ENCODE data around the gene PGM2L1.

Gene PGM2L1

DNA sequence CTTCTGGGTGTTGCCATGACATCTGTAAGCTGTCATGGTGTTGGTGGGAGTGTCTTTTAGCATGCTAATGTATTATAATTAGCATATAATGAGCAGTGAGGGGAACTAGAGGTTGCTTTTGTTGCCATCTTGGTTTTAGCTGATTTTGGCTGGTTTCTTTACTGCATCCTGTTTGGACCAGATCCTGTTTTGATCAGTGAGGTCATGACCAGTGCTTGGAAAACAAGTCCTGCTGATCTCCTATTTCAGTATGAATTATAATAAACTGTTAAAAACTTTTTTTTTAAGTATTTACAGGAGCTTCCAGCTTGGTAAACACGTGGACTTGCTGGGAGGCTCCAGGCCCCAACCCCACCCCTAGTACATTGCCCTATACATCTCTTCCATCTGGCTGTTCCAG, 56.3 kb downstream of the PGM2L1 start:
- DNase-seq = no peak
- Histone ChIP-seq H2BK15ac (ENCODE audit: low read depth, poor library complexity, severe bottlenecking) (no peak overlapping the region), H3K4me2 (ENCODE audit: low read length, poor library complexity, severe bottlenecking) (no peak overlapping the region), H3K9me3 (ENCODE audit: control insufficient read depth, low read length) (no peaks in the 10 kb centered on the region), H3K9ac (ENCODE audit: low read length) (no peak overlapping the region), H2BK120ac (ENCODE audit: low read depth, low read length) (peak overlapping the region; percentile 61), H2AK5ac (ENCODE audit: low read length, severe bottlenecking) (no peak overlapping the region), H3K18ac (ENCODE audit: low read depth in 1 of 2, low read length in 2 of 2) (no peak overlapping the region), H3K36me3 (ENCODE audit: control insufficient read depth in 1 of 2, insufficient read depth in 2 of 2, low read depth in 1 of 2, low read length in 2 of 2) (peaks cover 0 to 16% of the 10 kb centered on the region in 2 experiments), H2AFZ (ENCODE audit: low read depth, low read length) (no peak overlapping the region), H3K4me1 (ENCODE audit: control insufficient read depth, insufficient read depth, low read depth, low read length) (no peaks in the 10 kb centered on the region), H4K8ac (ENCODE audit: low read length) (no peak overlapping the region), H2BK12ac (ENCODE audit: low read length in 2 of 2) (no peak overlapping the region), H3K4me3 (ENCODE audit: insufficient read depth in 1 of 2, low read depth in 1 of 2, low read length in 2 of 2) (no peak overlapping the region), H3K14ac (ENCODE audit: low read length in 2 of 2) (no peak overlapping the region), H3K27ac (ENCODE audit: low read length, poor library complexity, severe bottlenecking) (no peak overlapping the region), H4K91ac (ENCODE audit: low read length) (no peak overlapping the region), H2BK5ac (ENCODE audit: low read depth, low read length, poor library complexity, severe bottlenecking) (no peak overlapping the region), H3K79me1 (replicated peaks; ENCODE audit: low read length, poor library complexity, severe bottlenecking) (no peaks in the 10 kb centered on the region), H3K27me3 (ENCODE audit: control insufficient read depth in 1 of 2, insufficient read depth in 1 of 2, low read length in 2 of 2) (no peaks in the 10 kb centered on the region), H3K4ac (ENCODE audit: low read depth in 1 of 2, low read length in 2 of 2) (no peak overlapping the region), H3K23ac (ENCODE audit: low read length in 2 of 2) (no peak overlapping the region)
- no CpG with 5 or more reads among the region's 1 CpG for WGBS

DNA sequence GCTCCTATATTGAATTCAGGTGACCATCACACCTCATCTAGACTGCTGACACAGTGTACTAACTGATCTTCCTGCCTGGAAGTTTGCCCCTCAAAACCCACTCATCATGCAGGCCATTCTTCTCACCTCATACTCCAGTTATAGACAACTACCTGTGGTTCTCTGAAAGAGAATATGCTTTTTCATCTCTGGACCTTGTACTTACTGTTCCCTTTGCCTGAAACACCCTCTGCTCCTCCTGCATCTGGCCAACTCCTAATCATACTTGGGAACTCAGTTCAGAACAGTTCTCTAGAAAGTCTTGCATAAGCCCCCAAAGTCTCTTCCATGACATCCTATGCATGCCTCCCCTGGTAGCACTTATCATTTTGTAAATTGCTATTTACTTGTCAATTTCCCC, 58.6 kb downstream of the PGM2L1 start:
- Histone ChIP-seq H3K14ac (ENCODE audit: low read length in 2 of 2) (no peak overlapping the region), H3K18ac (ENCODE audit: low read depth in 1 of 2, low read length in 2 of 2) (no peak overlapping the region), H3K23ac (ENCODE audit: low read length in 2 of 2) (no peak overlapping the region), H3K4me2 (ENCODE audit: low read length, poor library complexity, severe bottlenecking) (no peak overlapping the region), H3K79me1 (replicated peaks; ENCODE audit: low read length, poor library complexity, severe bottlenecking) (no peaks in the 10 kb centered on the region), H3K27me3 (ENCODE audit: control insufficient read depth in 1 of 2, insufficient read depth in 1 of 2, low read length in 2 of 2) (no peaks in the 10 kb centered on the region), H3K4me1 (ENCODE audit: control insufficient read depth, insufficient read depth, low read depth, low read length) (no peaks in the 10 kb centered on the region), H3K36me3 (ENCODE audit: control insufficient read depth in 1 of 2, insufficient read depth in 2 of 2, low read depth in 1 of 2, low read length in 2 of 2) (peaks cover 0 to 17% of the 10 kb centered on the region in 2 experiments), H2BK120ac (ENCODE audit: low read depth, low read length) (no peak overlapping the region), H3K9ac (ENCODE audit: low read length) (no peak overlapping the region), H3K4ac (ENCODE audit: low read depth in 1 of 2, low read length in 2 of 2) (no peak overlapping the region), H4K8ac (ENCODE audit: low read length) (no peak overlapping the region), H2AFZ (ENCODE audit: low read depth, low read length) (no peak overlapping the region), H2BK15ac (ENCODE audit: low read depth, poor library complexity, severe bottlenecking) (no peak overlapping the region), H2AK5ac (ENCODE audit: low read length, severe bottlenecking) (no peak overlapping the region), H4K91ac (ENCODE audit: low read length) (no peak overlapping the region), H2BK12ac (ENCODE audit: low read length in 2 of 2) (no peak overlapping the region), H3K4me3 (ENCODE audit: insufficient read depth in 1 of 2, low read depth in 1 of 2, low read length in 2 of 2) (no peak overlapping the region), H3K27ac (ENCODE audit: low read length, poor library complexity, severe bottlenecking) (no peak overlapping the region), H2BK5ac (ENCODE audit: low read depth, low read length, poor library complexity, severe bottlenecking) (no peak overlapping the region), H3K9me3 (ENCODE audit: control insufficient read depth, low read length) (no peaks in the 10 kb centered on the region)
- DNase-seq = no peak

DNA sequence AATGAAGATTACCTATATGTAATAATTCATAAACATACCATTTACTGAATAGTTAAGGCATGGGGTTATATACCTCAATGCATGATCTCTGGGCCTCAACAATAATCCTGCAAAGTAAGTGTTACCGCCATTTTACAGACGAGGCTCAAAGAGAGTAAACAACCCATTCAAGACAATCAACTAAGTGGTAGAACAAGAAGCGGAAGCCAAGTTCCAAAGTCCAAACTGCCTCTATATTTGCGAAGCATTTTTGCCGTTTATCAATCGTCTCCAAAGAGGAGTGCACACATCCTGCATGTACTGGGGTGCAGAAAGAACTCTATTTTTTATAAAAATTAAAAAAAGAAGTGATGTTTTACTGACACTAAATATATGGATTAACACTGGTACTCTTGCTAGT, 59.3 kb downstream of the PGM2L1 start:
- Histone ChIP-seq H3K9ac (ENCODE audit: low read length) (no peak overlapping the region), H2AK5ac (ENCODE audit: low read length, severe bottlenecking) (no peak overlapping the region), H3K79me1 (replicated peaks; ENCODE audit: low read length, poor library complexity, severe bottlenecking) (no peaks in the 10 kb centered on the region), H3K27ac (ENCODE audit: low read length, poor library complexity, severe bottlenecking) (no peak overlapping the region), H3K14ac (ENCODE audit: low read length in 2 of 2) (no peak overlapping the region), H2BK5ac (ENCODE audit: low read depth, low read length, poor library complexity, severe bottlenecking) (no peak overlapping the region), H2AFZ (ENCODE audit: low read depth, low read length) (no peak overlapping the region), H3K23ac (ENCODE audit: low read length in 2 of 2) (no peak overlapping the region), H4K91ac (ENCODE audit: low read length) (no peak overlapping the region), H3K4me2 (ENCODE audit: low read length, poor library complexity, severe bottlenecking) (no peak overlapping the region), H2BK120ac (ENCODE audit: low read depth, low read length) (no peak overlapping the region), H3K4ac (ENCODE audit: low read depth in 1 of 2, low read length in 2 of 2) (no peak overlapping the region), H3K4me3 (ENCODE audit: insufficient read depth in 1 of 2, low read depth in 1 of 2, low read length in 2 of 2) (no peak overlapping the region), H2BK15ac (ENCODE audit: low read depth, poor library complexity, severe bottlenecking) (no peak overlapping the region), H3K18ac (ENCODE audit: low read depth in 1 of 2, low read length in 2 of 2) (no peak overlapping the region), H4K8ac (ENCODE audit: low read length) (no peak overlapping the region), H3K9me3 (ENCODE audit: control insufficient read depth, low read length) (no peaks in the 10 kb centered on the region), H3K36me3 (ENCODE audit: control insufficient read depth in 1 of 2, insufficient read depth in 2 of 2, low read depth in 1 of 2, low read length in 2 of 2) (peaks cover 0 to 12% of the 10 kb centered on the region in 2 experiments), H3K27me3 (ENCODE audit: control insufficient read depth in 1 of 2, insufficient read depth in 1 of 2, low read length in 2 of 2) (no peaks in the 10 kb centered on the region), H3K4me1 (ENCODE audit: control insufficient read depth, insufficient read depth, low read depth, low read length) (no peaks in the 10 kb centered on the region), H2BK12ac (ENCODE audit: low read length in 2 of 2) (no peak overlapping the region)
- WGBS = 73% methylated on average over 4 of the region's 6 CpGs
- DNase-seq = no peak

DNA sequence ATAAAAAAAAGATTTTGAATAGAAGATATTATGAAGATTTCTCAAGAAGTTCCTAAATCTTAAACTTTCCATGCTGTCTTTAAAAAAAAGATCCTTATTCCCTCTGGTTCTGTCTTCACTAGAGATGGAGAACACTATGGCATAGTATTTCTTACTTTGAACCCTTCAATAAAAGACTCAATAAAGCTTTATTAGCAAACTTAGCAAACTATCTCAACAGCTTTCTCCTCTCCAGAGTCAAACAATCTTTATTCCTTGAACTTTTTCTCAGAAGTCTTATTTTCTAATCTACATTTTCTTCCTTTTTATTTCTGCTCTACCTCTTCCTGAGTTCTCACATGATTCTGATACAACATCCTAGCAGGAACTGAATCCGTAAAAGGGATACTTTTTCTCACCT, 65.0 kb downstream of the PGM2L1 start:
- Histone ChIP-seq H3K4me1 (ENCODE audit: control insufficient read depth, insufficient read depth, low read depth, low read length) (no peaks in the 10 kb centered on the region), H2AFZ (ENCODE audit: low read depth, low read length) (no peak overlapping the region), H4K8ac (ENCODE audit: low read length) (no peak overlapping the region), H4K91ac (ENCODE audit: low read length) (no peak overlapping the region), H3K4me3 (ENCODE audit: insufficient read depth in 1 of 2, low read depth in 1 of 2, low read length in 2 of 2) (no peak overlapping the region), H2BK15ac (ENCODE audit: low read depth, poor library complexity, severe bottlenecking) (no peak overlapping the region), H3K23ac (ENCODE audit: low read length in 2 of 2) (no peak overlapping the region), H3K14ac (ENCODE audit: low read length in 2 of 2) (no peak overlapping the region), H2BK12ac (ENCODE audit: low read length in 2 of 2) (no peak overlapping the region), H2AK5ac (ENCODE audit: low read length, severe bottlenecking) (no peak overlapping the region), H3K4me2 (ENCODE audit: low read length, poor library complexity, severe bottlenecking) (no peak overlapping the region), H2BK5ac (ENCODE audit: low read depth, low read length, poor library complexity, severe bottlenecking) (no peak overlapping the region), H3K27me3 (ENCODE audit: control insufficient read depth in 1 of 2, insufficient read depth in 1 of 2, low read length in 2 of 2) (no peaks in the 10 kb centered on the region), H3K18ac (ENCODE audit: low read depth in 1 of 2, low read length in 2 of 2) (no peak overlapping the region), H3K9ac (ENCODE audit: low read length) (no peak overlapping the region), H2BK120ac (ENCODE audit: low read depth, low read length) (no peak overlapping the region), H3K4ac (ENCODE audit: low read depth in 1 of 2, low read length in 2 of 2) (no peak overlapping the region), H3K27ac (ENCODE audit: low read length, poor library complexity, severe bottlenecking) (no peak overlapping the region), H3K79me1 (replicated peaks; ENCODE audit: low read length, poor library complexity, severe bottlenecking) (no peaks in the 10 kb centered on the region), H3K36me3 (ENCODE audit: control insufficient read depth in 1 of 2, insufficient read depth in 2 of 2, low read depth in 1 of 2, low read length in 2 of 2) (peaks cover under 1 to 10% of the 10 kb centered on the region in 2 experiments), H3K9me3 (ENCODE audit: control insufficient read depth, low read length) (no peaks in the 10 kb centered on the region)
- WGBS = 89% methylated on average over 1 of the region's 1 CpG
- DNase-seq = no peak

Data from mesenchymal stem cell (in vitro differentiated cells and primary cell).